Stimulated activated CD8-positive, alpha-beta memory T cell treated with anti-CD3 and anti-CD28 coated beads, Interleukin-15, amount 100 ng/mL, for 1 hour (primary cell): Measurements from ENCODE around the gene ZNF559.
A peak's percentile ranks its signal among the peaks of the same experiment; 100 is the strongest.
"Not testable (repeated sequence)": the region's sequence is repeated elsewhere in the genome, so short reads cannot be mapped to it uniquely, and the experiment has no call there.

Source experiments
- DNase-seq: peaks from one replicate; pipeline ENCODE4 v3.0.0-alpha.2; 2020; ENCODE audit warnings: low read depth

ZNF559 gene

GRCh38 chr19:9323919-9324583, at the start of gene ZNF559:
TSS of gene ZNF559 (plus strand) at chr19:9324179. CDS start at chr19:9338550, 14,371 bp downstream.
- DNase-seq: peak; percentile 92

- DNase-seq: not testable (repeated sequence)
These were observed 40.5 kb upstream of the ZNF559 start for GRCh38 chr19:9283485-9283884.

GRCh38 chr19:9289231-9289884, 34.6 kb upstream of the ZNF559 start:
- no peak for DNase-seq

GRCh38 chr19:9295411-9295849, 28.5 kb upstream of the ZNF559 start:
- no peak for DNase-seq

- DNase-seq: no peak
These were observed 27.6 kb upstream of the ZNF559 start for GRCh38 chr19:9296336-9296735.

GRCh38 chr19:9306443-9306842, 17.5 kb upstream of the ZNF559 start:
- no peak for DNase-seq

GRCh38 chr19:9308091-9308770, 15.7 kb upstream of the ZNF559 start:
- DNase-seq: no peak

GRCh38 chr19:9309139-9309973, 14.6 kb upstream of the ZNF559 start, which contains the start of gene ZNF699:
TSS of gene ZNF699 (minus strand) at chr19:9309838. CDS start at chr19:9305119, 4,719 bp downstream.
- DNase-seq: peak; percentile 97

- no peak for DNase-seq
These were observed 14.0 kb upstream of the ZNF559 start for GRCh38 chr19:9309974-9310446.

- no peak for DNase-seq
These were observed 10.2 kb upstream of the ZNF559 start for GRCh38 chr19:9313756-9314155.

- no peak for DNase-seq
These were observed 2.6 kb upstream of the ZNF559 start for GRCh38 chr19:9321338-9321737.

- not testable (repeated sequence) for DNase-seq
These were observed 2.2 kb upstream of the ZNF559 start for GRCh38 chr19:9321756-9322155.

GRCh38 chr19:9322201-9322600, 1.8 kb upstream of the ZNF559 start:
- DNase-seq: not testable (repeated sequence)

- DNase-seq: peak; percentile 7
These were observed 441 bp upstream of the ZNF559 start for GRCh38 chr19:9323557-9323918.

GRCh38 chr19:9324584-9324962, 594 bp downstream of the ZNF559 start:
- DNase-seq: no peak

- no peak for DNase-seq
These were observed 6.0 kb downstream of the ZNF559 start for GRCh38 chr19:9329999-9330398.

- DNase-seq: no peak
These were observed 18.8 kb downstream of the ZNF559 start for GRCh38 chr19:9342610-9343304.

- no peak for DNase-seq
These were observed 21.0 kb downstream of the ZNF559 start for GRCh38 chr19:9345005-9345404.

GRCh38 chr19:9348253-9348652, 24.3 kb downstream of the ZNF559 start:
- DNase-seq: no peak

- no peak for DNase-seq
These were observed 24.7 kb downstream of the ZNF559 start for GRCh38 chr19:9348671-9349070.

GRCh38 chr19:9352505-9352904, 28.5 kb downstream of the ZNF559 start:
- no peak for DNase-seq
